ENCODE results near the gene HLA-DMB. TPM values are rescaled to one million over a fixed set of nuclear protein-coding genes. Genes with fewer than 3 reads are reported as not detected.

HLA-DMB gene
- total RNA-seq, 3 donors from 2014 or later (not counting 1 experiment from before 2014, with no cell fraction given), result 19.5 to 28.1 (median 23.0) TPM

DNA sequence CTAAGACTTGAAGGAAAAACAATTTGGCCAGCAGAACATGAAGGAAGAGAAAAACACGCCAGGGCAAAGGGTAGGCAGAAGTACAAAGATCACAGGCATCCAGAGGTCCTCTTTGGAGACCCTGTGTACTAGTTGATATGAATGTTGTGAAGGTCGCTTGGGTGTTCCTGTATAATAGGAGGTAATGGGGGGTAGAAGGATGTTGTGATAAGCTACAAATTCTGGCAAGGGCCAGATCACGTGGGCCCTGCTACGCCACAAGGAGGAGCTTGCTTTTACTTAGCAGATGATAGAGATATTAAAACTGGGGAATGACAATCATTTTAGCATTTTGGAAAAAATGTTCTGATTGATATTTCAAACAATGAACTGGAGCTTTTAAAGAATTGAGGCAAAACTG is 12.9 kb upstream of the HLA-DMB start:
- Mint-ChIP-seq H3K36me3 (no peaks in the 10 kb centered on the region), H3K27me3 (ENCODE audit: low read depth in 2 of 2) (no peaks in the 10 kb centered on the region), H3K27ac (peak overlapping the region; percentile 87 to 92), H3K4me1 (peaks cover 32% of the 10 kb centered on the region in 2 donors), H3K9me3 (no peaks in the 10 kb centered on the region), H3K4me3 (no peak overlapping the region)
- Histone ChIP-seq H3K9me3 (ENCODE audit: control insufficient read depth, insufficient read depth, low read length) (no peaks in the 10 kb centered on the region), H3K27ac (ENCODE audit: low read length) (peak overlapping the region; percentile 77), H3K27me3 (ENCODE audit: control insufficient read depth, insufficient read depth, low read length) (no peaks in the 10 kb centered on the region), H3K4me1 (ENCODE audit: control insufficient read depth, insufficient read depth, low read length) (peaks cover 40% of the 10 kb centered on the region), H3K36me3 (ENCODE audit: control insufficient read depth, insufficient read depth, low read length) (no peaks in the 10 kb centered on the region), H3K4me3 (ENCODE audit: low read length) (no peak overlapping the region)
- intact Hi-C loops (cut with micrococcal nuclease), result loop anchor here (1.0 to 2.0 kb wide), 3 partner anchors 15 to 69 kb away; partner anchors contain the start of gene BRD2
- ATAC-seq (no peak), DNase-seq (no peak)
- WGBS (ENCODE audit: insufficient coverage), result 73% methylated on average over 4 of the region's 4 CpGs
- TF ChIP-seq, protein P1, sequence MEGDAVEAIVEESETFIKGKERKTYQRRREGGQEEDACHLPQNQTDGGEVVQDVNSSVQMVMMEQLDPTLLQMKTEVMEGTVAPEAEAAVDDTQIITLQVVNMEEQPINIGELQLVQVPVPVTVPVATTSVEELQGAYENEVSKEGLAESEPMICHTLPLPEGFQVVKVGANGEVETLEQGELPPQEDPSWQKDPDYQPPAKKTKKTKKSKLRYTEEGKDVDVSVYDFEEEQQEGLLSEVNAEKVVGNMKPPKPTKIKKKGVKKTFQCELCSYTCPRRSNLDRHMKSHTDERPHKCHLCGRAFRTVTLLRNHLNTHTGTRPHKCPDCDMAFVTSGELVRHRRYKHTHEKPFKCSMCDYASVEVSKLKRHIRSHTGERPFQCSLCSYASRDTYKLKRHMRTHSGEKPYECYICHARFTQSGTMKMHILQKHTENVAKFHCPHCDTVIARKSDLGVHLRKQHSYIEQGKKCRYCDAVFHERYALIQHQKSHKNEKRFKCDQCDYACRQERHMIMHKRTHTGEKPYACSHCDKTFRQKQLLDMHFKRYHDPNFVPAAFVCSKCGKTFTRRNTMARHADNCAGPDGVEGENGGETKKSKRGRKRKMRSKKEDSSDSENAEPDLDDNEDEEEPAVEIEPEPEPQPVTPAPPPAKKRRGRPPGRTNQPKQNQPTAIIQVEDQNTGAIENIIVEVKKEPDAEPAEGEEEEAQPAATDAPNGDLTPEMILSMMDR (IDR thresholded peaks at IDR 0.05), result no peak

DNA sequence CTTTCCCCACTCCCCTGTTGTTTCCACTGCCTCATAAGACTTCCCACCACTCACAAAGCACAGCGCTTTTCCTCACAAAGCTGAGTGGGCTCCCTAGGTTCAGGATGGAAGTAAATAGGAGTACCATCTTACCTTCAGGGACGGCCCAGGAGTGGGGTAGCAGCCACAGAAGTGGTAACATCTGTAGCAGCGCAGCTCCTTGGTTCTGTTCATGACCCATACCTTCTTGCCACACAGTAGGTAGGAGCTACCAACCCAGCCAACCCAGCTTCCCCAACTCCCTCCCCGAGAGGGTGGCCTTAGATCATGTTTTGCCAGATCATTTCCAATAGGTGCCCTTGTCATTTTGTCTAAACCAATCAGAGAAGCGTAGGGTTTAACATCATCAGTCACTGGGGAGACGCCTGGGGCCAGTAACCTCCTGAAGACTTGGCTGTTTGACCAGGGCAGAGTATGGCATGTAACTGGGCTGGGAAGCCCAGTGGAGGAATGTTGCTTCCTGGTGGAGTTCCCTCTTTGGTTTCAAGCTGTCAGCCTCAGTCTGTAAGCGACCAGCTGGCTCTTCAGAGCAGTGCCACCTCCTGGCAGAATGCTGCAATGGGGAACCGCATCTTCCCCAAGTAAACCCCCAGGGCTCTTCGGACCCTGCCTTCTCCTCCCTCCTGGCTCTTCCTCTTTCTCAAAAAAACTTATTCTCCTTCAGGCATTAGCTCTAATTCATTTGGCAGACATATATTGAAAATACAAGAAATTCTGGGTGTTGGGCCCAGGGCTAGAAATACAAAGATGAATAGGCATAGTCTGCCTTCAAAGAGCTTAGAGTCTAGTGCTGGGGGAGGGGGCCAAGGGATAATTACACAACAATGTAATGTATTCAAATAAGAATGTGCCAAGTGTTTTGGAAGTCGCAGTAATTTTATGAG is 12.2 kb upstream of the HLA-DMB start, which contains the start of gene HLA-DMA:
HLA-DMA (minus strand) TSS at position 281 of the 923 bp plus-strand sequence; CDS start at position 220, 61 bp downstream.
- Mint-ChIP-seq H3K36me3 (no peaks in the 10 kb centered on the region), H3K9me3 (no peaks in the 10 kb centered on the region), H3K4me3 (peak within 1 kb of the TSS; percentile 85), H3K27me3 (ENCODE audit: low read depth in 2 of 2) (no peaks in the 10 kb centered on the region), H3K4me1 (peaks cover 31 to 32% of the 10 kb centered on the region in 2 donors), H3K27ac (peak within 1 kb of the TSS; percentile 87 to 92)
- Histone ChIP-seq H3K27me3 (ENCODE audit: control insufficient read depth, insufficient read depth, low read length) (no peaks in the 10 kb centered on the region), H3K4me3 (ENCODE audit: low read length) (peak within 1 kb of the TSS; percentile 50), H3K27ac (ENCODE audit: low read length) (peak within 1 kb of the TSS; percentile 77), H3K4me1 (ENCODE audit: control insufficient read depth, insufficient read depth, low read length) (peaks cover 44% of the 10 kb centered on the region), H3K36me3 (ENCODE audit: control insufficient read depth, insufficient read depth, low read length) (no peaks in the 10 kb centered on the region), H3K9me3 (ENCODE audit: control insufficient read depth, insufficient read depth, low read length) (no peaks in the 10 kb centered on the region)
- intact Hi-C loops (cut with micrococcal nuclease), result loop anchor here (1.0 to 2.0 kb wide), 3 partner anchors 15 to 68 kb away; partner anchors contain the start of gene BRD2
- peak; percentile 67 to 91 for DNase-seq
- TF ChIP-seq, protein P1 (IDR thresholded peaks at IDR 0.05), result peak; percentile 91
- peak; percentile 97 to 99 (median 97) for ATAC-seq
- WGBS (ENCODE audit: insufficient coverage), result 15% methylated on average over 10 of the region's 10 CpGs

DNA sequence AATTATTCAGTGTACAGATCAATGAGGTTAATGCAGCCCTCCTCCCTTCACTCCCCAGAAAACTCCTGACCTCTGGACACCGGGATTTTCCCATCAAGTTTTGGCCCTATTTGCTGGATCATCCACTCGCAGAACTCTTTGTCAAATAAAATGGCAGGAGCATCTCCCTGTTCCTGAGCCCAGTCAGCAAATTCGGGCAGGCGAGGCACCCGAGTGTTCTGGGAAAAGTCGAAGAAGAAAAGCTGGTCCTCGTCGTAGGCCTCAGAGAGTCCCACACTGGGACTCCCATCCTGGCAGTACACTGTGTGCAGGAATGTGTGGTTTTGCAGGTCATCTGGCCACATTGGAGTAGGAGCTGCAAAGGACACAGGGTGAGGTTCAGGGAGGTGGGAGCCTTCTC is 9.6 kb upstream of the HLA-DMB start:
- Mint-ChIP-seq H3K9me3 (no peaks in the 10 kb centered on the region), H3K4me3 (no peak overlapping the region), H3K4me1 (peaks cover 31 to 38% of the 10 kb centered on the region in 2 donors), H3K36me3 (no peaks in the 10 kb centered on the region), H3K27me3 (ENCODE audit: low read depth in 2 of 2) (no peaks in the 10 kb centered on the region), H3K27ac (no peak overlapping the region)
- Histone ChIP-seq H3K4me1 (ENCODE audit: control insufficient read depth, insufficient read depth, low read length) (peaks cover 46% of the 10 kb centered on the region), H3K27ac (ENCODE audit: low read length) (no peak overlapping the region), H3K9me3 (ENCODE audit: control insufficient read depth, insufficient read depth, low read length) (no peaks in the 10 kb centered on the region), H3K27me3 (ENCODE audit: control insufficient read depth, insufficient read depth, low read length) (no peaks in the 10 kb centered on the region), H3K36me3 (ENCODE audit: control insufficient read depth, insufficient read depth, low read length) (no peaks in the 10 kb centered on the region), H3K4me3 (ENCODE audit: low read length) (peak overlapping the region; percentile 6)
- ATAC-seq (no peak), DNase-seq (no peak)
- TF ChIP-seq, protein P1 (IDR thresholded peaks at IDR 0.05), result no peak
- WGBS (ENCODE audit: insufficient coverage), result 95% methylated on average over 8 of the region's 8 CpGs
- intact Hi-C loops (cut with micrococcal nuclease), result no loop called here
